Measurements from ENCODE around the gene PNLDC1.
A peak's percentile ranks its signal among the peaks of the same experiment; 100 is the strongest.

The PNLDC1 gene, protein sequence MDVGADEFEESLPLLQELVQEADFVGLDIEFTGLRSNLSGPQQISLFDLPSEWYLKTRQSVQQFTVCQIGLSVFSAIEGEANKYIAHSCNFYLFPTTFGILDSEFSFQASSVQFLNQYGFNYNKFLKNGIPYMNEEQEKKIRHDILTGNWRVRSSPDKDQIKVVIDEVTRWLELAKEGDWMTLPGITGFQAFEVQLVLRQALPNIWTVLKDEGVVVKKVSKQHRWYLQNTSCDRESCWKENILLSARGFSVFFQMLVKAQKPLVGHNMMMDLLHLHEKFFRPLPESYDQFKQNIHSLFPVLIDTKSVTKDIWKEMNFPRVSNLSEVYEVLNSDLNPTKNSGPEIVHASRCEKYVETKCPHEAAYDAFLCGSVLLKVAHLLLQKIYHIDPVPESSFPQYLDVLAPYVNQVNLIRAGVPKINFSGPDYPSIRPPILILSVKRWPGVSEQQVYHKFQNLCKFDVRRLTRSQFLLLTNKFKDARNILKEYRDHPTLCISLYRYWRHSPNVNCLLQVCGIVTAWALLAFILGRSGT

GRCh38 chr6:159800141-159800865, at the start of gene PNLDC1:
Gene PNLDC1 (plus strand): TSS chr6:159800276. CDS start chr6:159800308, 32 bp downstream.
- Mint-ChIP-seq H3K4me3 (no peak within 1 kb of the TSS), H3K27me3 (no peaks in the 10 kb centered on the region), H3K27ac (no peak within 1 kb of the TSS), H3K36me3 (peaks cover 39% of the 10 kb centered on the region), H3K4me1 (peaks cover 15% of the 10 kb centered on the region), H3K9me3 (no peaks in the 10 kb centered on the region)
- ATAC-seq = no peak

DNA sequence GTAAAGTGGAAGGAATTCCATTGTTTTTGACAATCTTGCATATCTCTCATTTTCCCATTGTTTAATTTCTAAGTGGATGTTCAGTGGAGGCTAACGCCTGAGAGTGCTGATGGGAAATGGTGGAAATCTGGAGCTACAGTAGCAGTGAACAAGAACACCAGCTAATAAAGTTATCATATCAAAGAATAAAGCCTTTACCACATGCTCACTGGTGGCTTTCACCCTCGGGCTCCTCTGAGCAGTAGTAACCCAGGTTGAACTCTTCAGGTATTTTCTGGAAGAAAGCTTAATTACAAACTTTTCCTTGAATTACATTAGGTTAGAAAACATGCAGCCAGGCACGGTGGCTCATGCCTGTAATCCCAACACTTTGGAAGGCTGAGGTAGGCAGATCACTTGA, 48.6 kb upstream of the PNLDC1 start:
- Mint-ChIP-seq H3K27me3 (no peaks in the 10 kb centered on the region), H3K9me3 (no peaks in the 10 kb centered on the region)

GRCh38 chr6:159753081-159753872, 46.8 kb upstream of the PNLDC1 start:
- Mint-ChIP-seq H3K36me3 (peaks cover 57% of the 10 kb centered on the region), H3K27ac (peak overlapping the region; percentile 22), H3K9me3 (no peaks in the 10 kb centered on the region), H3K27me3 (no peaks in the 10 kb centered on the region), H3K4me3 (no peak overlapping the region), H3K4me1 (no peaks in the 10 kb centered on the region)
- no peak for ATAC-seq

More for the DNA sequence above, 48.6 kb upstream of the PNLDC1 start:
- Mint-ChIP-seq H3K36me3 (peaks cover 40% of the 10 kb centered on the region), H3K27ac (no peak overlapping the region), H3K4me3 (no peak overlapping the region), H3K4me1 (no peaks in the 10 kb centered on the region)
- no peak for ATAC-seq

- no peak overlapping the region for H3K27ac Mint-ChIP-seq
- no peak for ATAC-seq
- no peaks in the 10 kb centered on the region for H3K4me1 Mint-ChIP-seq
- H3K36me3 Mint-ChIP-seq = peaks cover 59% of the 10 kb centered on the region
- no peaks in the 10 kb centered on the region for H3K9me3 Mint-ChIP-seq
- H3K27me3 Mint-ChIP-seq = no peaks in the 10 kb centered on the region
- no peak overlapping the region for H3K4me3 Mint-ChIP-seq
These were observed 45.7 kb upstream of the PNLDC1 start for GRCh38 chr6:159754401-159754800.

GRCh38 chr6:159754959-159755914, 44.8 kb upstream of the PNLDC1 start:
- Mint-ChIP-seq H3K27ac (no peak overlapping the region), H3K4me1 (peaks cover 6% of the 10 kb centered on the region), H3K36me3 (peaks cover 53% of the 10 kb centered on the region), H3K9me3 (no peaks in the 10 kb centered on the region), H3K27me3 (no peaks in the 10 kb centered on the region), H3K4me3 (no peak overlapping the region)
- ATAC-seq = no peak

DNA sequence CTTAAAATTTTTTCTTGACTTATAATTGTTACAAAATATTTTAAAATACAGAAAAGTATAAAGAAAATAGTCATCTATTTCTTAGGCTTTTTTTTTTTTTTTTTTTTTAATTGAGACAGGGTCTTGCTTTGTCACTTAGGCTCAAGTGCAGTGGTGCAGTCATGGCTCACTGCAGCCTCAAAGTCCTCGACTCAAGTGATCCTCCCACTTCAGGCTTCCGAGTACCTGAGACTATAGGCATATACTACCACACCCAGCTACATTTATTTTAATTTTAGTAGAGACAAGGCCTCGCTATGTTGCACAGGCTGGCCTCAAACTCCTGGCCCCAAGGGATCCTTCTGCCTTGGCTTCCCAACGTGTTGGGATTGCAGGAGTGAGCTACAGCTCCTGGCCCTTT, 43.6 kb upstream of the PNLDC1 start:
- Mint-ChIP-seq H3K36me3 (peaks cover 50% of the 10 kb centered on the region), H3K27me3 (no peaks in the 10 kb centered on the region), H3K4me1 (peaks cover 17% of the 10 kb centered on the region)

GRCh38 chr6:159758031-159759001, 41.8 kb upstream of the PNLDC1 start:
- Mint-ChIP-seq H3K9me3 (no peaks in the 10 kb centered on the region), H3K36me3 (peaks cover 47% of the 10 kb centered on the region), H3K27me3 (no peaks in the 10 kb centered on the region), H3K27ac (no peak overlapping the region), H3K4me1 (peaks cover 25% of the 10 kb centered on the region), H3K4me3 (no peak overlapping the region)
- no peak for ATAC-seq

More for the DNA sequence above, 43.6 kb upstream of the PNLDC1 start:
- no peaks in the 10 kb centered on the region for H3K9me3 Mint-ChIP-seq
- ATAC-seq = no peak
- no peak overlapping the region for H3K27ac Mint-ChIP-seq
- no peak overlapping the region for H3K4me3 Mint-ChIP-seq

DNA sequence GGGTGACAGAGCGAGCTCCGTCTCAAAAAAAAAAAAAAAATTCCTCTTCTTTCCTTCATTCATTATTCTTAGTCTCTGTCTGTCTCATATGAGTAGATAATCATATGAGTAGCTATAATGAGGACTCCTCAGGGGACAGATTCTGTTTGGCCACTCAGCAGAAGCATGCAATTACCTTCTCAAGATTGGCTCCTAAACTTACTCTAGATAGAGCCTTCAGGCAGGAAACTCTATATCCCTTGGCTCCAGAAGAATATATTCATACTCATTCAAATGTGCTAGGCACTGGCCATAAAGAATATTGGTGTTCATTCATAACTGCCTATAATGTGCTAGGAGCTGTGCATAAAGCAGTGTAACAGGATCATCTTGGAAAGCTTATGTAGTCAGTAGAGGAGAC, 40.4 kb upstream of the PNLDC1 start:
- ATAC-seq = no peak
- peak overlapping the region; percentile 4 for H3K27ac Mint-ChIP-seq
- H3K36me3 Mint-ChIP-seq = peaks cover 43% of the 10 kb centered on the region
- no peaks in the 10 kb centered on the region for H3K27me3 Mint-ChIP-seq
- H3K4me3 Mint-ChIP-seq = no peak overlapping the region
- H3K9me3 Mint-ChIP-seq = no peaks in the 10 kb centered on the region
- H3K4me1 Mint-ChIP-seq = peaks cover 25% of the 10 kb centered on the region

DNA sequence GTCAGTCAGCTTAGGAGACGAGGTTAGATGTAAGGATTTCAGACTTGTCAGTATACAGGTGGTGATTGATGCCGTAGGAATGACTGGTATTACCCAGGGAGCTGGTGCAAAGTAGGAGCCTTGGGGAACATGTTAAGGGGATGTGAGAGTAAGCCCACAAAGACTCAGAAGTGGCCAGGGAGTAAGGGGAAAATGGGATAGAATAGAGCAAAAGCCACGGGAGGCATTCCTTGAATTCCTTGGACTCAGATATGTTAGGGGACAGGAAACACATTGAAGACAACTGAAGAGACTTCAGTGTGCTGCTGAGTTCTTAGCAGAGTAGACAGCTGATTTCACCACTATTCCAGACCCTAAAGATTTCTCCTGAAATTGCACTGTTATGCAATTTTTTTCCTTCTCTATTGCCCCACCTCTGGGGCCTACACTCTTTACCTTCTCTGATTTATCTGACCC, 39.4 kb upstream of the PNLDC1 start:
- peak overlapping the region; percentile 98 for H3K27ac Mint-ChIP-seq
- no peaks in the 10 kb centered on the region for H3K27me3 Mint-ChIP-seq
- H3K9me3 Mint-ChIP-seq = no peaks in the 10 kb centered on the region
- peaks cover 41% of the 10 kb centered on the region for H3K36me3 Mint-ChIP-seq
- peaks cover 25% of the 10 kb centered on the region for H3K4me1 Mint-ChIP-seq
- H3K4me3 Mint-ChIP-seq = peak overlapping the region; percentile 96
- no peak for ATAC-seq

DNA sequence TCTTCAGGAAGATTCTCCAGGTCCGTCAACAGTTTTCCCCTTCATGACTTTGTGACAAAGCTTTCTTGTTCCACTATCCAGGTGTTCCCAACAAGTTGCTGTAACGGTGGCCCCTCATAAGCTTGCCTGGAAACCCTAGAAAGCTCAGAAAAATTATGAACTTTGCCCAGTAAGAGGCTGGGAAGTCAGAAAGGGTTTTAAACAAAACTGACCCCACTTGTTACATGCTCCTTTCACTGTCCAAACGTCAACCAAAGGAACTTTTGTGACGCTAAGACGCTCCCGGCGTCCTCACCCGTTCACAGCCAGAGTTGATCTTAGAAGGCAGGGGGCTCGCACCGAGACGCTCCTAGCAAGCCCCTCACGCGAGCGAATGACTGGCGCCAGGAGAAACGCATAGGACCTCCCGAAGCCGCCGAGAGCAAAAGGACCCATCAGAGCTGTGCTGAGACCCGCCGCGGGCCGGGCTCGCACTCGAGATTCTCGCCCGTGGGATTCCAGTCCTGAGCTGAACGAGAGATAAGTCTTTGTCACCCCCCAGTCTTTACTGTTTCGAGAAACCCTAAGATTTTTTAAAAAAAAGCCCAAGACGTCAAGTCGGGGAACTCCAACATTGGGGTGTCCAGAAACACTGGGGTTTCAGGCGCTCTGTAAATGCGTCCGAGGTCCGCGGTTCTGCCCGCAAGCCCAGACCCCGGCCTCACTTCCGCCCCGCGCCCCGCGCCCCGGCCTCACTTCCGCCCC, 38.8 kb upstream of the PNLDC1 start:
- Mint-ChIP-seq H3K27me3 (no peaks in the 10 kb centered on the region), H3K27ac (peak overlapping the region; percentile 98), H3K36me3 (peaks cover 36% of the 10 kb centered on the region), H3K9me3 (no peaks in the 10 kb centered on the region), H3K4me1 (peaks cover 26% of the 10 kb centered on the region), H3K4me3 (peak overlapping the region; percentile 96)
- peak; percentile 1 for ATAC-seq

DNA sequence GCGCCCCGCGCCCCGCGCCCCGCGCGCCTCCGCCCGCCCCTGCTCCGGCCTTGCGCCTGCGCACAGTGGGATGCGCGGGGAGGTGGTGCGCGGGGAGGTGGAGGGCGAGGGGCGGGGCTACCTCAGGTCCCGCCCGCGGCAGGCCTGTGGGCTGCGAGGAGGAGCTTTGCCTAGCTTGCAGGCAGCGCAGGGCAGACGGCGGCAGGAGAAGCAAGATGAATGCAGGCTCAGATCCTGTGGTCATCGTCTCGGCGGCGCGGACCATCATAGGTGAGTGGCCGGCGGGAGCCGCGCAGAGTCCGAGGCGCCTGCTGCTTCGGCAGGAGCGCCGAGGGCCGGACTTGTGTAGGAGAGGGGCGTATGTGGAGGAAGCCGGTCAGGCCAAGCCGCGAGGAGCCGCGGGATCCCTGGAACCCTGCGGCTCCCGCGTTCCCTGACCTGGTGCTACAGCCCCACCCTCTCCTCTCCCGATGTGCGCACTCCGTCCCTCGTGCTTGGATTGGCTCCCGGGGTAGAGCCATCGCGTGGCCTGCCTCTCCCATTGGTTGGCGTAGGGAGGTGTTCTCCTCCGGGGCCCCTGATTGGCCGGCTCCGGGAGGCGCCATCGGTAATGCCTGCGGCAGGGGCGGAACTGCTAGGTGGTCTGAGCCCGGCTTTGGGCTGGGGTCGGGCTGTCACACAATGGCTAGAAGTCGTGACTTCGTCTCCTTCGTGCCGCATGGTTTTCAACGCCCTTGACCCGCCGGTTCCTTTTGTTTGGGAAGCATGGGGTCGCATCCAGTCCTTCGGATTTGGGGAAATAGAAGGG, 38.0 kb upstream of the PNLDC1 start, which contains the start of gene ACAT2:
ACAT2 (plus strand) TSS at position 173 of the 808 bp plus-strand sequence; CDS start at position 216, 43 bp downstream.
- Mint-ChIP-seq H3K27me3 (no peaks in the 10 kb centered on the region), H3K4me1 (peaks cover 30% of the 10 kb centered on the region), H3K27ac (peak within 1 kb of the TSS; percentile 98), H3K9me3 (no peaks in the 10 kb centered on the region), H3K36me3 (peaks cover 39% of the 10 kb centered on the region), H3K4me3 (peak within 1 kb of the TSS; percentile 96)
- peak; percentile 99 for ATAC-seq

Measured in stimulated activated memory B cell treated with anti-CD40 and anti-IgM and Interleukin-4, amounts not matched to agents 10 μg/mL and 1 μg/mL and 100 μg/mL, for 72 hours (primary cell).